IMR-90 (cell line): Measurements from ENCODE around the gene MAFF. TPM values are rescaled to one million over a fixed set of nuclear protein-coding genes. Genes with fewer than 3 reads are reported as not detected.
A peak's percentile ranks its signal among the peaks of the same experiment; 100 is the strongest.

Experiments
- ATAC-seq: fragments of 200-7000 bp; cut with Tn5 transposase; 2 replicates; pipeline ENCODE4 v1.9.1; 2020; ENCODE audit warnings: low read depth, mild to moderate bottlenecking, moderate library complexity
- BruUV-seq: library from RNA; stranded (reverse); fragments of 400-500 nt; replicated peaks from 2 replicates; lab custom pipeline; 2021; lab: Mats Ljungman, UMichigan
- CTCF ChIA-PET: fragments of 300-600 bp; formaldehyde crosslinking; extraction: SDS; loops from one replicate; lab custom pipeline; 2021; ENCODE audit warnings: antibody characterized with exemption; lab: Yijun Ruan, JAX
- POLR2A ChIA-PET: fragments of 300-600 bp; sonication (Branson Sonifier 250); formaldehyde crosslinking; loops from one replicate; lab custom pipeline; 2022; ENCODE audit warnings: antibody characterized with exemption; ENCODE audit not compliant: unreplicated experiment; lab: Charles Lee
- DNase-seq: peaks from one replicate; pipeline ENCODE4 v3.0.0; 2013
- H2AFZ ChIP-seq: replicated peaks from 2 replicates; pipeline ENCODE3; 2013; ENCODE audit warnings: low read length, mild to moderate bottlenecking; ENCODE audit not compliant: poor library complexity
- H2AK5ac ChIP-seq: 2 replicates; pipeline ENCODE4 v1.6.1; 2013; ENCODE audit warnings: low read depth, low read length, inconsistent platforms
- H2AK9ac ChIP-seq: replicated peaks from 2 replicates; pipeline ENCODE3; 2013; ENCODE audit warnings: mild to moderate bottlenecking, low read depth, low read length, moderate library complexity; ENCODE audit not compliant: poor library complexity
- H2BK120ac ChIP-seq: 2 replicates; pipeline ENCODE4 v1.6.1; 2013; ENCODE audit warnings: low read depth, low read length, inconsistent platforms
- H2BK15ac ChIP-seq: 3 replicates; pipeline ENCODE4 v1.6.1; 2013; ENCODE audit warnings: low read depth, low read length, inconsistent platforms
- H2BK20ac ChIP-seq: 2 replicates; pipeline ENCODE4 v1.6.1; 2013; ENCODE audit warnings: low read depth, mild to moderate bottlenecking, inconsistent platforms, low read length, moderate library complexity
- H2BK5ac ChIP-seq: 2 replicates; pipeline ENCODE4 v1.6.1; 2013; ENCODE audit warnings: mild to moderate bottlenecking, low read depth, low read length, inconsistent platforms; ENCODE audit not compliant: poor library complexity, severe bottlenecking
- H3K14ac ChIP-seq: replicated peaks from 2 replicates; pipeline ENCODE4 v1.6.1; 2013; ENCODE audit warnings: low read depth, low read length, inconsistent platforms
- H3K18ac ChIP-seq: 2 replicates; pipeline ENCODE4 v1.6.1; 2013; ENCODE audit warnings: low read depth, low read length, control low read depth
- H3K23ac ChIP-seq: 2 replicates; pipeline ENCODE4 v1.6.1; 2013; ENCODE audit warnings: low read depth, low read length, inconsistent platforms
- H3K27ac ChIP-seq: 2 replicates; pipeline ENCODE4 v1.5.1; 2013; ENCODE audit warnings: mild to moderate bottlenecking, control low read depth, low read length; ENCODE audit not compliant: insufficient read depth
- H3K27me3 ChIP-seq: 2 replicates; pipeline ENCODE4 v1.6.1; 2013; ENCODE audit warnings: low read length; ENCODE audit not compliant: control insufficient read depth, insufficient read depth
- H3K36me3 ChIP-seq: 2 replicates; pipeline ENCODE4 v1.6.1; 2013; ENCODE audit warnings: low read length, mixed read lengths; ENCODE audit not compliant: control insufficient read depth, insufficient read depth
- H3K4ac ChIP-seq: 2 replicates; pipeline ENCODE4 v1.6.1; 2013; ENCODE audit warnings: low read depth, low read length, inconsistent platforms
- H3K4me1 ChIP-seq: 2 replicates; pipeline ENCODE4 v1.6.1; 2013; ENCODE audit warnings: low read length, mixed read lengths; ENCODE audit not compliant: control insufficient read depth, insufficient read depth
- H3K4me2 ChIP-seq: 2 replicates; pipeline ENCODE4 v1.6.1; 2013; ENCODE audit warnings: low read depth, mild to moderate bottlenecking, control low read depth, low read length, moderate library complexity
- H3K4me3 ChIP-seq: 2 replicates; pipeline ENCODE4 v1.5.1; 2013; ENCODE audit warnings: low read depth, mild to moderate bottlenecking, control low read depth, low read length, moderate library complexity; ENCODE audit not compliant: insufficient read depth
- H3K56ac ChIP-seq: 2 replicates; pipeline ENCODE4 v1.6.1; 2013; ENCODE audit warnings: low read length, inconsistent platforms; ENCODE audit not compliant: insufficient read depth; ENCODE audit errors: extremely low read depth
- H3K79me1 ChIP-seq, 2 experiments: 2 replicates each; pipeline ENCODE4 v1.6.1; 2013; ENCODE audit warnings: low read length in 2 of 2, inconsistent platforms in 1 of 2, low read depth in 1 of 2
- H3K9ac ChIP-seq: 2 replicates; pipeline ENCODE4 v1.6.1; 2013; ENCODE audit warnings: low read depth, low read length, control low read depth
- H3K9me1 ChIP-seq: 2 replicates; pipeline ENCODE4 v1.6.1; 2013; ENCODE audit warnings: low read length, inconsistent platforms; ENCODE audit not compliant: insufficient read depth
- H3K9me3 ChIP-seq: 2 replicates; pipeline ENCODE4 v1.6.1; 2013; ENCODE audit warnings: low read length; ENCODE audit not compliant: control insufficient read depth, insufficient read depth
- H4K20me1 ChIP-seq: 2 replicates; pipeline ENCODE4 v1.6.1; 2013; ENCODE audit warnings: low read length, inconsistent platforms; ENCODE audit not compliant: insufficient read depth
- H4K5ac ChIP-seq: 2 replicates; pipeline ENCODE4 v1.6.1; 2013; ENCODE audit warnings: mild to moderate bottlenecking, low read depth, low read length, control low read depth
- H4K8ac ChIP-seq, 2 experiments: 2 replicates each; pipeline ENCODE4 v1.6.1; 2013; ENCODE audit warnings: low read depth in 2 of 2, low read length in 2 of 2, control low read depth in 1 of 2, inconsistent platforms in 1 of 2
- H4K91ac ChIP-seq: 2 replicates; pipeline ENCODE4 v1.6.1; 2013; ENCODE audit warnings: low read depth, low read length, inconsistent platforms; ENCODE audit not compliant: insufficient read depth
- BHLHE40 ChIP-seq: fragments of 150-350 bp; IDR thresholded peaks from 2 replicates; pipeline ENCODE4 v1.6.1; 2016; ENCODE audit warnings: mild to moderate bottlenecking, low read depth, low read length
- CEBPB ChIP-seq: IDR thresholded peaks from 2 replicates; pipeline ENCODE4 v1.6.1; 2012; ENCODE audit warnings: low read depth, low read length, improper control_type of control experiment
- CHD1 ChIP-seq: IDR thresholded peaks from 2 replicates; pipeline ENCODE4 v1.6.1; 2012; ENCODE audit warnings: low read depth, low read length, improper control_type of control experiment
- ELK1 ChIP-seq: fragments of 150-350 bp; IDR thresholded peaks from 2 replicates; pipeline ENCODE4 v1.6.1; 2016; ENCODE audit warnings: low read depth, mild to moderate bottlenecking, low read length, moderate library complexity, borderline replicate concordance
- FOS ChIP-seq: fragments of 150-350 bp; IDR thresholded peaks from 2 replicates; pipeline ENCODE4 v1.6.1; 2016; ENCODE audit warnings: low read depth, low read length
- MAFK ChIP-seq: IDR thresholded peaks from 2 replicates; pipeline ENCODE4 v1.6.1; 2012; ENCODE audit warnings: low read depth, low read length, improper control_type of control experiment
- MAZ ChIP-seq: IDR thresholded peaks from 2 replicates; pipeline ENCODE4 v1.6.1; 2012; ENCODE audit warnings: low read depth, mild to moderate bottlenecking, low read length, improper control_type of control experiment, moderate library complexity, borderline replicate concordance
- NFE2L2 ChIP-seq: fragments of 150-350 bp; IDR thresholded peaks from 2 replicates; pipeline ENCODE4 v1.6.1; 2016; ENCODE audit warnings: low read depth, mild to moderate bottlenecking, low read length
- POLR2A ChIP-seq: IDR thresholded peaks from 2 replicates; pipeline ENCODE4 v1.6.1; 2012; ENCODE audit warnings: mild to moderate bottlenecking, low read depth, low read length
- RCOR1 ChIP-seq: IDR thresholded peaks from 2 replicates; pipeline ENCODE4 v1.6.1; 2012; ENCODE audit warnings: mild to moderate bottlenecking, low read length, improper control_type of control experiment; ENCODE audit not compliant: insufficient replicate concordance
- SMC3 ChIP-seq: fragments of 150-350 bp; IDR thresholded peaks from 2 replicates; pipeline ENCODE4 v1.6.1; 2016; ENCODE audit warnings: low read depth, mild to moderate bottlenecking, antibody characterized with exemption, low read length, moderate library complexity
- WGBS, 2 experiments: methylation state at CpG; one replicate each; pipeline versions ENCODE4 v1.1.5 to v1.1.7; 2013; ENCODE audit warnings: missing lambda C conversion rate in 2 of 2; ENCODE audit not compliant: insufficient read length in 1 of 2; ENCODE audit errors: extremely low coverage in 2 of 2; 5-methylcytosine and 5-hydroxymethylcytosine counted together
- dilution Hi-C: fragments of 300-500 bp; cut with HindIII; formaldehyde crosslinking; loops from one replicate; pipeline ENCODE4 v1.14.3; 2018; ENCODE audit warnings: low sequenced_read_pairs; ENCODE audit not compliant: unreplicated experiment
- in situ Hi-C: fragments of 300-500 bp; cut with MboI; formaldehyde crosslinking; loops from 3 replicates; pipeline ENCODE4 v1.14.3; 2019; ENCODE audit warnings: low sequenced_read_pairs, inconsistent platforms, mixed read lengths
- intact Hi-C: fragments of 100-400 bp; cut with micrococcal nuclease; formaldehyde crosslinking; loops from 2 replicates; pipeline ENCODE4 v1.10.0; 2022
- polyA plus RNA-seq, 3 experiments: library from polyadenylated mRNA; depleted of rRNA; stranded (reverse); fragments of >200 nt; gene quantifications; 2 replicates each; pipeline ENCODE4 v1.2.3, GENCODE V29; 2012; ENCODE audit warnings: low replicate concordance in 1 of 3
- total RNA-seq: library from RNA; depleted of rRNA; stranded (reverse); fragments of >200 nt; gene quantifications from 2 replicates; pipeline ENCODE4 v1.2.3, GENCODE V29; 2012
- TF ChIP-seq, protein P1 (sequence below): fragments of 150-350 bp; IDR thresholded peaks from 2 replicates; pipeline ENCODE4 v1.6.1; 2017; ENCODE audit warnings: mild to moderate bottlenecking, antibody characterized with exemption, low read length, low read depth

Gene MAFF
- total and polyA plus RNA-seq, 2 of the 4 experiments (the other 2 are of a cell fraction), result 18.3 to 25.9 TPM

GRCh38 chr22:38250643-38251340 is 49.0 kb downstream of the MAFF start:
- CTCF ChIA-PET, result no interaction called here
- H3K4me3 ChIP-seq, result no peak overlapping the region
- H4K5ac ChIP-seq, result no peak overlapping the region
- dilution Hi-C loops, result no loop called here
- H4K91ac ChIP-seq, result no peak overlapping the region
- POLR2A ChIA-PET, result no interaction called here
- H3K79me1 ChIP-seq, result peaks cover 40 to 86% of the 10 kb centered on the region in 2 experiments
- no peak overlapping the region for H3K4ac ChIP-seq
- 0 out of 2 replicates have a peak, but pooled peaks cover 3% of the 10 kb centered on the region for H3K9me3 ChIP-seq
- no peak overlapping the region for H3K4me2 ChIP-seq
- H2BK15ac ChIP-seq, result no peak overlapping the region
- no peak overlapping the region for H2AFZ ChIP-seq
- no peak overlapping the region for H2BK120ac ChIP-seq
- H3K9ac ChIP-seq, result no peak overlapping the region
- BruUV-seq, result no TSS peak
- H3K4me1 ChIP-seq, result peaks cover 7% of the 10 kb centered on the region
- H3K27me3 ChIP-seq, result no peaks in the 10 kb centered on the region
- no peak overlapping the region for H4K8ac ChIP-seq
- in situ Hi-C loops, result no loop called here
- peaks cover 25% of the 10 kb centered on the region for H3K9me1 ChIP-seq
- intact Hi-C loops, result no loop called here
- no peak overlapping the region for H3K23ac ChIP-seq
- no peak overlapping the region for H3K27ac ChIP-seq
- no peak overlapping the region for H2BK5ac ChIP-seq
- DNase-seq (no peak), ATAC-seq (peak; percentile 27; the same call in 1 of the 2 replicates)
- H3K36me3 ChIP-seq, result peaks cover 19% of the 10 kb centered on the region
- TF ChIP-seq SMC3 (no peak), POLR2A (no peak), CHD1 (no peak), BHLHE40 (no peak), CEBPB (no peak), ELK1 (no peak), FOS (no peak), MAZ (no peak), NFE2L2 (no peak), RCOR1 (no peak), MAFK (no peak)
- TF ChIP-seq, protein P1, sequence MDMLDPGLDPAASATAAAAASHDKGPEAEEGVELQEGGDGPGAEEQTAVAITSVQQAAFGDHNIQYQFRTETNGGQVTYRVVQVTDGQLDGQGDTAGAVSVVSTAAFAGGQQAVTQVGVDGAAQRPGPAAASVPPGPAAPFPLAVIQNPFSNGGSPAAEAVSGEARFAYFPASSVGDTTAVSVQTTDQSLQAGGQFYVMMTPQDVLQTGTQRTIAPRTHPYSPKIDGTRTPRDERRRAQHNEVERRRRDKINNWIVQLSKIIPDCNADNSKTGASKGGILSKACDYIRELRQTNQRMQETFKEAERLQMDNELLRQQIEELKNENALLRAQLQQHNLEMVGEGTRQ, result no peak
- 0% methylated on average over 1 of the region's 13 CpGs; no CpG with 5 or more reads in 1 of the 2 experiments for WGBS, 2 experiments
- H3K14ac ChIP-seq, result no peak overlapping the region
- H3K56ac ChIP-seq, result no peak overlapping the region
- no peak overlapping the region for H2BK20ac ChIP-seq
- no peak overlapping the region for H2AK9ac ChIP-seq
- H2AK5ac ChIP-seq, result no peak overlapping the region
- H3K18ac ChIP-seq, result no peak overlapping the region
- peaks cover 67% of the 10 kb centered on the region for H4K20me1 ChIP-seq
